GM12892 (cell line): ENCODE results near the gene SLC38A10.

Source experiments
- POLR2A ChIP-seq: IDR thresholded peaks from 2 replicates; pipeline ENCODE4 v1.6.1; 2011; ENCODE audit warnings: low read depth, low read length, control low read depth
- POLR2AphosphoS5 ChIP-seq: IDR thresholded peaks from 2 replicates; pipeline ENCODE4 v1.6.1; 2011; ENCODE audit warnings: low read depth, low read length, control low read depth

GRCh38 chr17:81271226-81271625 is 23.9 kb downstream of the SLC38A10 start:
- TF ChIP-seq POLR2A (no peak), POLR2AphosphoS5 (no peak)
